ENCODE data around the gene ALG1. TPM values are rescaled to one million over a fixed set of nuclear protein-coding genes. Genes with fewer than 3 reads are reported as not detected.

Gene ALG1
- total and polyA plus RNA-seq, 2 of the 13 experiments (the other 11 are each of a cell fraction or from before 2014, with no cell fraction given): 43.3 to 75.6 TPM

- TF ChIP-seq ZNF407 (CRISPR knock-in tag; IDR thresholded peaks at IDR 0.05; ENCODE audit: not compliant biosample characterization) (peak; percentile 31), SMYD3 (CRISPR knock-in tag; IDR thresholded peaks at IDR 0.05) (no peak), ZSCAN21 (CRISPR knock-in tag; IDR thresholded peaks at IDR 0.05; ENCODE audit: borderline replicate concordance) (peak; percentile 47; the same call in 1 of the 2 replicates), ZNF574 (CRISPR knock-in tag; IDR thresholded peaks at IDR 0.05) (0 out of 2 replicates have a peak, but pooled peaks have one; percentile 10), EED (CRISPR knock-in tag; IDR thresholded peaks at IDR 0.05) (0 out of 2 replicates have a peak, but pooled peaks have one; percentile 54), TEAD2 (CRISPR knock-in tag; IDR thresholded peaks at IDR 0.05) (peak; percentile 14; the same call in 1 of the 2 replicates), SRSF4 (IDR thresholded peaks at IDR 0.05; ENCODE audit: low read depth, low read length, poor library complexity, severe bottlenecking) (no peak), ZNF326 (CRISPR knock-in tag; IDR thresholded peaks at IDR 0.05; ENCODE audit: borderline replicate concordance) (no peak), ZC3H4 (CRISPR knock-in tag; IDR thresholded peaks at IDR 0.05; ENCODE audit: borderline replicate concordance) (no peak)
These were observed 26.0 kb upstream of the ALG1 start (continued) for GRCh38 chr16:5045499-5046115.
